ENCODE results near the gene OR2K2.

DNA sequence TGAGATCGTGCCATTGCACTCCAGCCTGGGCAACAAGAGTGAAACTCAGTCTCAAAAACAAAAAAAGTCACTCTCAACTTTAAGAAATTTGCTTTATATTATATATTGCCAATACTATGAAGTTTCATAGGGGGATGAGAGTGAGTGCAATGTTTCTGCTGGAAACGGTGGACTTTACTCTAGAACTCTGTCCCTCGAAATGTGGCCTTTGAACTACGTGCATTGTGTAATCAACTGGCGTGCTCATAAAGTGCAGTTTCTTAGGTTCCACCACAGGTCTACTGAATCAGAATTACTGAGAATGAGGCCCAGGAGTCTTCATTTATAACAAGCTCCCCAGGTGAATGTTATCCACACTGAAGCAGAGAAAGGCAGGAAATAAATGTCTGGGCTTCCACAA lies 24.1 kb downstream of the OR2K2 start:
- TF ChIP-seq, protein P1, sequence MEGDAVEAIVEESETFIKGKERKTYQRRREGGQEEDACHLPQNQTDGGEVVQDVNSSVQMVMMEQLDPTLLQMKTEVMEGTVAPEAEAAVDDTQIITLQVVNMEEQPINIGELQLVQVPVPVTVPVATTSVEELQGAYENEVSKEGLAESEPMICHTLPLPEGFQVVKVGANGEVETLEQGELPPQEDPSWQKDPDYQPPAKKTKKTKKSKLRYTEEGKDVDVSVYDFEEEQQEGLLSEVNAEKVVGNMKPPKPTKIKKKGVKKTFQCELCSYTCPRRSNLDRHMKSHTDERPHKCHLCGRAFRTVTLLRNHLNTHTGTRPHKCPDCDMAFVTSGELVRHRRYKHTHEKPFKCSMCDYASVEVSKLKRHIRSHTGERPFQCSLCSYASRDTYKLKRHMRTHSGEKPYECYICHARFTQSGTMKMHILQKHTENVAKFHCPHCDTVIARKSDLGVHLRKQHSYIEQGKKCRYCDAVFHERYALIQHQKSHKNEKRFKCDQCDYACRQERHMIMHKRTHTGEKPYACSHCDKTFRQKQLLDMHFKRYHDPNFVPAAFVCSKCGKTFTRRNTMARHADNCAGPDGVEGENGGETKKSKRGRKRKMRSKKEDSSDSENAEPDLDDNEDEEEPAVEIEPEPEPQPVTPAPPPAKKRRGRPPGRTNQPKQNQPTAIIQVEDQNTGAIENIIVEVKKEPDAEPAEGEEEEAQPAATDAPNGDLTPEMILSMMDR (conservative IDR thresholded peaks at IDR 0.05), result no peak
- no peak for TF ChIP-seq EZH2 (IDR thresholded peaks at IDR 0.05; ENCODE audit: low read depth)

Measured in PC-9 (cell line).